ENCODE data around the gene OR10H5.
"Not testable (repeated sequence)": the region's sequence is repeated elsewhere in the genome, so short reads cannot be mapped to it uniquely, and the experiment has no call there.

Gene OR10H5

DNA sequence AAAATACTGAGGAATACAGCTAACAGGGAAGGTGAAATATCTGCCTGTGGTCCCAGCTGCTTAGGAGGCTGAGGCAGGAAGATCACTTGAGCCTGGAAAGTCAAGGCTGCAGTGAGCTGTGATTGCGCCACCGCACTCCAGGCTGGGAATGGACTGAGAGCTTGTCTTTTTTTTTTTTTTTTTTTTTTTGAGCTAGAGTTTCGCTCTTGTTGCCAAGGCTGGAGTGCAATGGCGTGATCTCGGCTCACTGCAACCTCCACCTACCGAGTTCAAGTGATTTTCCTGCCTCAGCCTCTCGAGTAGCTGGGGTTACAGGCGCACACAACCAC is 56.4 kb downstream of the OR10H5 start:
- DNase-seq (ENCODE audit: low read depth, low spot score) = not testable (repeated sequence)

DNA sequence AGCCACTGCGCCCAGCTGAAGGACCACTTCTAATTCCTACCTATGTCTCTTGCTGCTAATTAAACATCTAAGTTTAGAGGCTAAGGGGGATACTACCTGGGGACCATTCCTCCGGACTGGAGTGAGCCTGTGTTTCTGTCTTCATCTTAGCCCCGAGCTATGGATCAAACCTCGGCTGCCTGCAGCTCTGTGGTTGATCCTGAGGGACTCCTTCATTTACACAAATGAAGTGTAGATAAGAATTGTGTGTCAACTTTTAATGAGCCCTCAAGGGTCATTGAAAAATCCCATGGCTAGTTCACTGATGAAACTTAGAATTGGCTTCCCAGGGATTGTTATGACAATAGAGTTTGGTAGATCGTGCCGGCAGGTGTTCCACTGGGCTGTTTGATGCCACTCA is 59.5 kb downstream of the OR10H5 start:
- no peak for DNase-seq (ENCODE audit: low read depth, low spot score)

DNA sequence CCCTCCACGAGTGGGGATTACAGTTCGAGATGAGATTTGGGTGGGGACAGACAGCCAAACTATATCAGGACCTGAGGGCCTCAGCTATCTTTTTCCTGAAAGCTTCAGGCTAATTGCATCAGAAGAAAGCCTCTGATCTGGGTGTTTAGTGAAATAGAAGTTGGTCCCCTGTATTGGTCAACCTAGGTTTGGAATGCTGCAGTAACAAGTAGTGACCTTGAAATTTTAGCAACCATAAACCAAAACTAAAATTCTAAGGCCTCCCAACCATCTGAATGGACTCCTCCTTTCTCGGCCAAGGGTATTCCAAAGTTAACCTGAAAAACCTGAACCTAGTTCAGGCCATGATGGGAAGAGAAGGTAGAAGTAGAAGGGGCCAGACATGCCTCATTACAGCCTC is 62.9 kb downstream of the OR10H5 start:
- DNase-seq (ENCODE audit: low read depth, low spot score) = no peak
